Immature natural killer cell (primary cell): Measurements from ENCODE around the gene MRPL47. TPM values are rescaled to one million over a fixed set of nuclear protein-coding genes. Genes with fewer than 3 reads are reported as not detected.

ENCODE experiments used
- DNase-seq, 3 donors: peaks; one replicate each; pipeline ENCODE4 v3.0.0; 2022; ENCODE audit warnings: mixed read lengths in 1 of 3
- H3K27ac Mint-ChIP-seq, 6 donors: one replicate each; pipeline ENCODE4 v1.8.0; 2020; ENCODE audit warnings: mixed read lengths in 6 of 6, mild to moderate bottlenecking in 5 of 6, inconsistent platforms in 4 of 6, moderate library complexity in 3 of 6
- H3K27me3 Mint-ChIP-seq, 3 donors: one replicate each; pipeline ENCODE4 v1.8.0; 2020 to 2021; ENCODE audit warnings: low read depth in 3 of 3, mild to moderate bottlenecking in 3 of 3, mixed read lengths in 3 of 3, moderate library complexity in 3 of 3, inconsistent platforms in 1 of 3
- H3K36me3 Mint-ChIP-seq, 3 donors: one replicate each; pipeline ENCODE4 v1.8.0; 2020; ENCODE audit warnings: mixed read lengths in 3 of 3, inconsistent platforms in 2 of 3, mild to moderate bottlenecking in 2 of 3
- H3K4me1 Mint-ChIP-seq, 2 donors: one replicate each; pipeline ENCODE4 v1.8.0; 2020; ENCODE audit warnings: inconsistent platforms in 2 of 2, mild to moderate bottlenecking in 2 of 2, mixed read lengths in 2 of 2, moderate library complexity in 1 of 2
- H3K4me3 Mint-ChIP-seq, 5 donors: one replicate each; pipeline ENCODE4 v1.8.0; 2020; ENCODE audit warnings: mild to moderate bottlenecking in 5 of 5, mixed read lengths in 5 of 5, inconsistent platforms in 3 of 5, moderate library complexity in 3 of 5
- H3K9me3 Mint-ChIP-seq, 6 donors: one replicate each; pipeline ENCODE4 v1.8.0; 2020; ENCODE audit warnings: mild to moderate bottlenecking in 6 of 6, mixed read lengths in 6 of 6, inconsistent platforms in 4 of 6, moderate library complexity in 3 of 6
- polyA plus RNA-seq, 3 donors: library from polyadenylated mRNA; unstranded; fragments of 300-500 nt; fragmentation: Illumina TruSeq; gene quantifications; one replicate each; pipeline ENCODE4 v1.2.3, GENCODE V29; 2021

MRPL47 gene
- polyA plus RNA-seq, 3 donors from 2014 or later, result 49.0 to 61.8 (median 53.6) TPM

GRCh38 chr3:179613807-179614206, 9.4 kb upstream of the MRPL47 start:
- DNase-seq, result no peak
- no peaks in the 10 kb centered on the region for H3K27me3 Mint-ChIP-seq
- H3K9me3 Mint-ChIP-seq, result no peaks in the 10 kb centered on the region
- H3K4me3 Mint-ChIP-seq, result no peak overlapping the region
- H3K4me1 Mint-ChIP-seq, result peaks cover 8 to 15% of the 10 kb centered on the region in 2 donors
- peaks cover 6 to 11% (median 9%) of the 10 kb centered on the region in 3 donors for H3K36me3 Mint-ChIP-seq
- no peak overlapping the region for H3K27ac Mint-ChIP-seq

GRCh38 chr3:179610066-179610465, 5.6 kb upstream of the MRPL47 start:
- Mint-ChIP-seq H3K36me3 (peaks cover 0 to 7% (median 4%) of the 10 kb centered on the region in 3 donors), H3K9me3 (no peaks in the 10 kb centered on the region), H3K4me1 (peaks cover 19 to 37% of the 10 kb centered on the region in 2 donors), H3K27me3 (peaks cover 0 to 3% (median 3%) of the 10 kb centered on the region in 3 donors), H3K27ac (no peak overlapping the region), H3K4me3 (no peak overlapping the region)
- DNase-seq, result no peak

GRCh38 chr3:179608931-179609720, 4.7 kb upstream of the MRPL47 start:
- peaks cover 0 to 7% (median 4%) of the 10 kb centered on the region in 3 donors for H3K36me3 Mint-ChIP-seq
- peak overlapping the region in 3 of 6 donors; percentile 0 to 43 (median 4) for H3K27ac Mint-ChIP-seq
- H3K27me3 Mint-ChIP-seq, result peaks cover 3 to 12% (median 4%) of the 10 kb centered on the region in 3 donors
- H3K4me1 Mint-ChIP-seq, result peaks cover 28 to 46% of the 10 kb centered on the region in 2 donors
- no peak for DNase-seq
- H3K4me3 Mint-ChIP-seq, result no peak overlapping the region
- H3K9me3 Mint-ChIP-seq, result no peaks in the 10 kb centered on the region

GRCh38 chr3:179606534-179607085, 2.2 kb upstream of the MRPL47 start:
- peaks cover 3 to 17% (median 4%) of the 10 kb centered on the region in 3 donors for H3K27me3 Mint-ChIP-seq
- peak overlapping the region; percentile 12 to 58 (median 15) for H3K4me3 Mint-ChIP-seq
- H3K9me3 Mint-ChIP-seq, result no peaks in the 10 kb centered on the region
- H3K27ac Mint-ChIP-seq, result peak overlapping the region; percentile 12 to 71 (median 28)
- peaks cover 0 to 7% (median 4%) of the 10 kb centered on the region in 3 donors for H3K36me3 Mint-ChIP-seq
- DNase-seq, result no peak
- peaks cover 38 to 61% of the 10 kb centered on the region in 2 donors for H3K4me1 Mint-ChIP-seq

- peak overlapping the region; percentile 96 to 100 (median 98) for H3K27ac Mint-ChIP-seq
- peaks cover 8 to 13% (median 8%) of the 10 kb centered on the region in 3 donors for H3K36me3 Mint-ChIP-seq
- DNase-seq, result no peak
- H3K9me3 Mint-ChIP-seq, result no peaks in the 10 kb centered on the region
- peak overlapping the region; percentile 95 to 100 (median 98) for H3K4me3 Mint-ChIP-seq
- peaks cover 3 to 19% (median 4%) of the 10 kb centered on the region in 3 donors for H3K27me3 Mint-ChIP-seq
- peaks cover 32 to 53% of the 10 kb centered on the region in 2 donors for H3K4me1 Mint-ChIP-seq
These were observed 607 bp downstream of the MRPL47 start for GRCh38 chr3:179603831-179604230.

GRCh38 chr3:179603321-179603720, 1.1 kb downstream of the MRPL47 start:
- Mint-ChIP-seq H3K9me3 (no peaks in the 10 kb centered on the region), H3K27me3 (peaks cover 3 to 19% (median 4%) of the 10 kb centered on the region in 3 donors), H3K4me3 (peak overlapping the region; percentile 95 to 100 (median 98)), H3K27ac (peak overlapping the region; percentile 96 to 100 (median 98)), H3K4me1 (peaks cover 31 to 52% of the 10 kb centered on the region in 2 donors), H3K36me3 (peaks cover 8 to 15% (median 8%) of the 10 kb centered on the region in 3 donors)
- no peak for DNase-seq

GRCh38 chr3:179599531-179599930, 4.9 kb downstream of the MRPL47 start:
- Mint-ChIP-seq H3K36me3 (peaks cover 8 to 35% (median 8%) of the 10 kb centered on the region in 3 donors), H3K4me1 (peaks cover 16 to 25% of the 10 kb centered on the region in 2 donors), H3K27ac (peak overlapping the region in 1 of 6 donors; percentile 40), H3K27me3 (peaks cover 0 to 11% (median 0%) of the 10 kb centered on the region in 3 donors), H3K9me3 (no peaks in the 10 kb centered on the region), H3K4me3 (no peak overlapping the region)
- DNase-seq, result no peak

- Mint-ChIP-seq H3K36me3 (peaks cover 5 to 46% (median 20%) of the 10 kb centered on the region in 3 donors), H3K9me3 (no peaks in the 10 kb centered on the region), H3K4me3 (no peak overlapping the region), H3K4me1 (no peaks in the 10 kb centered on the region), H3K27me3 (no peaks in the 10 kb centered on the region), H3K27ac (no peak overlapping the region)
- DNase-seq, result no peak
These were observed 13.1 kb downstream of the MRPL47 start for GRCh38 chr3:179591313-179591712.

- no peaks in the 10 kb centered on the region for H3K9me3 Mint-ChIP-seq
- peak overlapping the region in 2 of 6 donors; percentile 11 to 13 for H3K27ac Mint-ChIP-seq
- peaks cover 0 to under 1% (median 0%) of the 10 kb centered on the region in 3 donors for H3K27me3 Mint-ChIP-seq
- no peak overlapping the region for H3K4me3 Mint-ChIP-seq
- no peaks in the 10 kb centered on the region for H3K4me1 Mint-ChIP-seq
- H3K36me3 Mint-ChIP-seq, result peaks cover 7 to 43% (median 20%) of the 10 kb centered on the region in 3 donors
- no peak for DNase-seq
These were observed 13.8 kb downstream of the MRPL47 start for GRCh38 chr3:179590669-179591068.

- Mint-ChIP-seq H3K36me3 (peaks cover 11 to 37% (median 20%) of the 10 kb centered on the region in 3 donors), H3K27ac (no peak overlapping the region), H3K4me3 (no peak overlapping the region), H3K4me1 (no peaks in the 10 kb centered on the region), H3K9me3 (no peaks in the 10 kb centered on the region), H3K27me3 (peaks cover 0 to 2% (median 0%) of the 10 kb centered on the region in 3 donors)
- no peak for DNase-seq
These were observed 15.3 kb downstream of the MRPL47 start for GRCh38 chr3:179589143-179589542.

- no peak overlapping the region for H3K27ac Mint-ChIP-seq
- peaks cover 0 to 2% (median 0%) of the 10 kb centered on the region in 3 donors for H3K27me3 Mint-ChIP-seq
- DNase-seq, result no peak
- H3K4me1 Mint-ChIP-seq, result no peaks in the 10 kb centered on the region
- H3K9me3 Mint-ChIP-seq, result no peaks in the 10 kb centered on the region
- no peak overlapping the region for H3K4me3 Mint-ChIP-seq
- peaks cover 12 to 36% (median 13%) of the 10 kb centered on the region in 3 donors for H3K36me3 Mint-ChIP-seq
These were observed 23.4 kb downstream of the MRPL47 start for GRCh38 chr3:179580992-179581391.

- Mint-ChIP-seq H3K4me3 (peak overlapping the region in 1 of 5 donors; percentile 3), H3K9me3 (no peaks in the 10 kb centered on the region), H3K27me3 (peaks cover 5 to 9% (median 5%) of the 10 kb centered on the region in 3 donors), H3K4me1 (peaks cover 24 to 42% of the 10 kb centered on the region in 2 donors), H3K36me3 (peaks cover 0 to 8% (median 3%) of the 10 kb centered on the region in 3 donors), H3K27ac (no peak overlapping the region)
- DNase-seq, result no peak
These were observed 38.9 kb downstream of the MRPL47 start for GRCh38 chr3:179565496-179565895.

GRCh38 chr3:179563271-179563783, 41.1 kb downstream of the MRPL47 start:
- H3K27ac Mint-ChIP-seq, result peak overlapping the region; percentile 72 to 90 (median 82)
- H3K4me1 Mint-ChIP-seq, result peaks cover 24 to 37% of the 10 kb centered on the region in 2 donors
- H3K36me3 Mint-ChIP-seq, result no peaks in the 10 kb centered on the region
- DNase-seq, result peak; percentile 46 to 56 (median 53)
- H3K27me3 Mint-ChIP-seq, result peaks cover 5 to 9% (median 5%) of the 10 kb centered on the region in 3 donors
- peak overlapping the region; percentile 92 to 100 (median 99) for H3K4me3 Mint-ChIP-seq
- no peaks in the 10 kb centered on the region for H3K9me3 Mint-ChIP-seq
